Activated naive CD4-positive, alpha-beta T cell treated with anti-CD3 and anti-CD28 coated beads for 36 hours (primary cell): ENCODE results near the gene VEPH1. TPM values are rescaled to one million over a fixed set of nuclear protein-coding genes. Genes with fewer than 3 reads are reported as not detected.

Experiments
- CTCF ChIA-PET: fragments of 350-600 bp; sonication (Branson Sonifier 250); formaldehyde crosslinking; loops from one replicate; lab custom pipeline; 2021; ENCODE audit warnings: antibody characterized with exemption; lab: Charles Lee
- DNase-seq: peaks from one replicate; pipeline ENCODE4 v3.0.0-alpha.2; 2020
- H3K27ac Mint-ChIP-seq: one replicate; pipeline ENCODE4 v1.8.0; 2021; ENCODE audit warnings: mild to moderate bottlenecking, mixed read lengths
- H3K27me3 Mint-ChIP-seq: one replicate; pipeline ENCODE4 v1.8.0; 2021; ENCODE audit warnings: low read depth, mixed read lengths
- H3K36me3 Mint-ChIP-seq: one replicate; pipeline ENCODE4 v1.8.0; 2021; ENCODE audit warnings: low read depth, mixed read lengths
- H3K4me1 Mint-ChIP-seq: one replicate; pipeline ENCODE4 v1.8.0; 2021; ENCODE audit warnings: low read depth, mixed read lengths
- H3K4me3 Mint-ChIP-seq: one replicate; pipeline ENCODE4 v1.8.0; 2021; ENCODE audit warnings: mild to moderate bottlenecking, moderate library complexity, mixed read lengths
- H3K9me3 Mint-ChIP-seq: one replicate; pipeline ENCODE4 v1.8.0; 2021; ENCODE audit warnings: mixed read lengths
- intact Hi-C: fragments of 100-400 bp; cut with micrococcal nuclease; formaldehyde crosslinking; loops from one replicate; pipeline ENCODE4 v1.15.1; 2023
- total RNA-seq, 2 experiments: library from RNA; stranded (reverse); gene quantifications; one replicate each; pipeline ENCODE4 v1.2.3, GENCODE V29; 2021

Gene VEPH1
- total RNA-seq, 2 experiments from 2014 or later = not detected

GRCh38 chr3:157239082-157239704 lies 264.0 kb downstream of the VEPH1 start:
- Mint-ChIP-seq H3K27ac (no peak overlapping the region), H3K4me1 (peaks cover 2% of the 10 kb centered on the region), H3K36me3 (peaks cover 1% of the 10 kb centered on the region), H3K4me3 (no peak overlapping the region), H3K9me3 (no peaks in the 10 kb centered on the region), H3K27me3 (no peaks in the 10 kb centered on the region)
- DNase-seq = peak; percentile 88
- CTCF ChIA-PET = interaction anchor here (1.2 to 2.8 kb wide), 4 partner anchors 16 to 101 kb away, joined by 3 to 13 read pairs (median 7); no protein-coding TSS in a partner anchor
- intact Hi-C loops = loop anchor here (1.0 to 10.0 kb wide), 8 partner anchors 35 to 1088 kb away; partner anchors contain the start of genes CCNL1 and TIPARP

GRCh38 chr3:157238457-157238856 lies 264.8 kb downstream of the VEPH1 start:
- CTCF ChIA-PET = interaction anchor here (1.0 to 2.0 kb wide), 3 partner anchors 12 to 64 kb away, joined by 3 to 7 read pairs (median 4); no protein-coding TSS in a partner anchor
- Mint-ChIP-seq H3K36me3 (no peaks in the 10 kb centered on the region), H3K27me3 (no peaks in the 10 kb centered on the region), H3K4me1 (peaks cover 2% of the 10 kb centered on the region), H3K27ac (no peak overlapping the region), H3K4me3 (no peak overlapping the region), H3K9me3 (no peaks in the 10 kb centered on the region)
- intact Hi-C loops = loop anchor here (2.0 to 10.0 kb wide), 3 partner anchors 256 to 1088 kb away; partner anchors contain the start of gene TIPARP
- no peak for DNase-seq

GRCh38 chr3:157237886-157238285 lies 265.3 kb downstream of the VEPH1 start:
- CTCF ChIA-PET = interaction anchor here (0.6 to 2.0 kb wide), 8 partner anchors 9 to 174 kb away, joined by 3 to 7 read pairs (median 4); no protein-coding TSS in a partner anchor
- intact Hi-C loops = loop anchor here (2.0 to 10.0 kb wide), 3 partner anchors 257 to 1087 kb away; partner anchors contain the start of gene TIPARP
- peaks cover 2% of the 10 kb centered on the region for H3K4me1 Mint-ChIP-seq
- H3K9me3 Mint-ChIP-seq = no peaks in the 10 kb centered on the region
- DNase-seq = no peak
- no peaks in the 10 kb centered on the region for H3K36me3 Mint-ChIP-seq
- no peak overlapping the region for H3K4me3 Mint-ChIP-seq
- H3K27ac Mint-ChIP-seq = no peak overlapping the region
- H3K27me3 Mint-ChIP-seq = no peaks in the 10 kb centered on the region

DNA sequence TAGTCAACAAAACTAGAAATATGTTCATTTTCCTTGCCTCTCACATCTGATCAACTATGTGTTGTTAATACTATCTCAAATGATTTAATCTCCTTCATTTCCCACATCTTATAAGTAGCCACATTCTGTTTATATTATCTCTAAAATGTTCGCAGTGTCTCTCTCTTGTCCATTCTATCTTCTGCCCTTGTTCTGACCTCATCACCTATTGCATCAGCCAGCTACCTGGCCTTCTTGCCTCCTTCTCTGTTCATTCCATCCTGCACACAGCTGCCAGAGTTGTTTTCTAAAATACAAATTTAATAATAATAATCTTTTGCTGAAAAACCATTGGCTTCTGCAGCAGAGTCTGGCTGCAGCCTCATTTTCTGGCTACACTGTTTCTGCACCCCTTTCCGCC lies 267.9 kb downstream of the VEPH1 start:
- Mint-ChIP-seq H3K4me3 (no peak overlapping the region), H3K27me3 (no peaks in the 10 kb centered on the region), H3K27ac (no peak overlapping the region), H3K36me3 (no peaks in the 10 kb centered on the region), H3K4me1 (peaks cover 2% of the 10 kb centered on the region), H3K9me3 (no peaks in the 10 kb centered on the region)
- intact Hi-C loops = loop anchor here (5.0 to 10.0 kb wide), 2 partner anchors 260 to 563 kb away; partner anchors contain the start of gene TIPARP
- DNase-seq = no peak
- CTCF ChIA-PET = interaction anchor here (0.9 kb wide), 1 partner anchor 9 kb away, joined by 3 read pairs; no protein-coding TSS in a partner anchor

DNA sequence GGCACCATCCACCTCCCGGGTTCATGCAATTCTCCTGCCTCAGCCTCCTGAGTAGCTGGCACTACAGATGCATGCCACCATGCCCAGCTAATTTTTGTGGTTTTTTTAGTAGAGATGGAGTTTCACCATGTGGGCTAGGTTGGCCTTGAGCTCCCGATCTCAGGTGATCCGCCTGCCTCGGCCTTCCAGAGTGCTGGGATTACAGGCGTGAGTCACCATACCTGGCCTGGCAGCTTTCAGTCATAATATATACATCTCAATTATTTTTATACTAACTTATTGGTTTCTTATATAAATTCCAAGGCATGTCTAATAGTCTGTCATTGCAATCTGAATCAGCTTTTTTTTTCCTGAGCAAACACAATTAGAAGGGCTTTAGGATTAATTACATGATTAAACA lies 269.3 kb downstream of the VEPH1 start:
- Mint-ChIP-seq H3K27me3 (no peaks in the 10 kb centered on the region), H3K9me3 (no peaks in the 10 kb centered on the region), H3K36me3 (no peaks in the 10 kb centered on the region), H3K4me1 (peaks cover under 1% of the 10 kb centered on the region), H3K27ac (no peak overlapping the region), H3K4me3 (no peak overlapping the region)
- intact Hi-C loops = loop anchor here (10.0 kb wide), 1 partner anchor 261 kb away; no protein-coding TSS in a partner anchor
- no peak for DNase-seq
- CTCF ChIA-PET = interaction anchor here (0.6 to 1.7 kb wide), 5 partner anchors 12 to 588 kb away, joined by 3 to 4 read pairs (median 3); no protein-coding TSS in a partner anchor

DNA sequence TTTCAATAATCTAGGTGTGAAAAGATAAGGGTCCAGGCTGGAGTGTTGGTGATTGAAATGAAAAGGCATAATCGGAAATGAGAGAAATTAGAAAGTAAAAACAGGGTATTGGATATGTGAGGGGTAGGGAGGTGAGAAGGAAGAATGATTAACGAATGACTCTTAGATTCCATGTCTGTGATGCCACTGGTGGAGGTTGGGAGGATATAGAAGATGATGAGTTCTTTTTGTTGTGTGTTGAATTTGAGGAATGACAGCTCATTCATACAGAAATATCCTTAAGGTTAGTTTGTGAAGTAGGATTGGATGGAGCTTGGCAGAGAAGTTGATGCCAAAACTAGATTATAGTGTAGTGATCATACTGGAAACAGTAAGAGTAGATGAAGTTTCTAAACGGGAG lies 271.1 kb downstream of the VEPH1 start:
- Mint-ChIP-seq H3K27me3 (no peaks in the 10 kb centered on the region), H3K36me3 (no peaks in the 10 kb centered on the region), H3K4me1 (no peaks in the 10 kb centered on the region), H3K9me3 (no peaks in the 10 kb centered on the region), H3K4me3 (no peak overlapping the region), H3K27ac (no peak overlapping the region)
- CTCF ChIA-PET = interaction anchor here (1.7 kb wide), 1 partner anchor 14 kb away, joined by 3 read pairs; no protein-coding TSS in a partner anchor
- no peak for DNase-seq
- intact Hi-C loops = loop anchor here (10.0 kb wide), 1 partner anchor 263 kb away; no protein-coding TSS in a partner anchor

GRCh38 chr3:157231071-157231470 lies 272.1 kb downstream of the VEPH1 start:
- H3K9me3 Mint-ChIP-seq = no peaks in the 10 kb centered on the region
- H3K27me3 Mint-ChIP-seq = no peaks in the 10 kb centered on the region
- intact Hi-C loops = loop anchor here (10.0 kb wide), 1 partner anchor 264 kb away; no protein-coding TSS in a partner anchor
- CTCF ChIA-PET = no interaction called here
- no peak for DNase-seq
- no peak overlapping the region for H3K27ac Mint-ChIP-seq
- peaks cover 5% of the 10 kb centered on the region for H3K4me1 Mint-ChIP-seq
- H3K36me3 Mint-ChIP-seq = no peaks in the 10 kb centered on the region
- no peak overlapping the region for H3K4me3 Mint-ChIP-seq

DNA sequence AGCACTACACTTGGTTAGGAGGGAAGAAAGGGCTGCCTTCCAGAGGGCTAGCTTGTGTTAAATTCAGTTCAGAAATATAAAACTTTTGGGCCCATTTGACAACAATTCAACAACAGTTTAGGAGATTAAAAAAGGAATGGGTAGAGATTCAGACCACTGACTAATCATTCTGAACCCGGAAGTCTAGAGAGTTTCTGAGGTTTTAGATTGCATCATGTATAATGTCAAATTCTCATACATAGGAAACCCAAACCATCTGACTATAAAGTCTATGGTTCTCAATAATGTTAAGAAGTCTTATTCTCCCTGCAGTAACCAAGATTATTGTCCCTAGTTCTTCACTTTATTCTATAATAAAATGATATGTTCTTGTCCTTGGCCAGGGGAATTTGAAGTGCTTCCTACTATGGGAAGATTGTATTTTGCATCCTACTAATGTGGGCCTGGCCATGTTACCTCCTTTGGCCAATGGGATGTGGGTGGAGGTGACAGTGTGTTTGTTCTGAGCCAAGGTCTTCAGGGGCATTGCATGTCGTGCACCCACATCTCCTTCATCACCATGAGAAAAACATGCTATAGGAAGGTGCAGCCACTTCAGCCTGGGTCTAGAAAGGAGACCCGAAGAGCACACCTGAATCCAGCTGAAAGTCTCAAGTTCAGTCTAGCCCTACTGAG lies 276.9 kb downstream of the VEPH1 start:
- no peak overlapping the region for H3K4me3 Mint-ChIP-seq
- no peaks in the 10 kb centered on the region for H3K36me3 Mint-ChIP-seq
- no peaks in the 10 kb centered on the region for H3K27me3 Mint-ChIP-seq
- H3K27ac Mint-ChIP-seq = no peak overlapping the region
- no peak for DNase-seq
- CTCF ChIA-PET = interaction anchor here (0.8 to 1.0 kb wide), 2 partner anchors 9 to 12 kb away, joined by 3 read pairs; no protein-coding TSS in a partner anchor
- no peaks in the 10 kb centered on the region for H3K9me3 Mint-ChIP-seq
- peaks cover 7% of the 10 kb centered on the region for H3K4me1 Mint-ChIP-seq
- intact Hi-C loops = loop anchor here (1.0 kb wide), 1 partner anchor 51 kb away; no protein-coding TSS in a partner anchor

GRCh38 chr3:157225001-157225400 lies 278.2 kb downstream of the VEPH1 start:
- Mint-ChIP-seq H3K36me3 (no peaks in the 10 kb centered on the region), H3K27me3 (no peaks in the 10 kb centered on the region), H3K4me3 (no peak overlapping the region), H3K4me1 (peaks cover 7% of the 10 kb centered on the region), H3K9me3 (no peaks in the 10 kb centered on the region), H3K27ac (no peak overlapping the region)
- DNase-seq = no peak
- intact Hi-C loops = no loop called here
- CTCF ChIA-PET = interaction anchor here (0.9 kb wide), 1 partner anchor 19 kb away, joined by 6 read pairs; no protein-coding TSS in a partner anchor

- Mint-ChIP-seq H3K27ac (no peak overlapping the region), H3K27me3 (no peaks in the 10 kb centered on the region), H3K4me1 (peaks cover under 1% of the 10 kb centered on the region), H3K9me3 (no peaks in the 10 kb centered on the region), H3K4me3 (no peak overlapping the region), H3K36me3 (no peaks in the 10 kb centered on the region)
- intact Hi-C loops = no loop called here
- CTCF ChIA-PET = interaction anchor here (1.5 kb wide), 1 partner anchor 20 kb away, joined by 4 read pairs; no protein-coding TSS in a partner anchor
- DNase-seq = no peak
Observed at GRCh38 chr3:157220883-157221282, 282.3 kb downstream of the VEPH1 start.

DNA sequence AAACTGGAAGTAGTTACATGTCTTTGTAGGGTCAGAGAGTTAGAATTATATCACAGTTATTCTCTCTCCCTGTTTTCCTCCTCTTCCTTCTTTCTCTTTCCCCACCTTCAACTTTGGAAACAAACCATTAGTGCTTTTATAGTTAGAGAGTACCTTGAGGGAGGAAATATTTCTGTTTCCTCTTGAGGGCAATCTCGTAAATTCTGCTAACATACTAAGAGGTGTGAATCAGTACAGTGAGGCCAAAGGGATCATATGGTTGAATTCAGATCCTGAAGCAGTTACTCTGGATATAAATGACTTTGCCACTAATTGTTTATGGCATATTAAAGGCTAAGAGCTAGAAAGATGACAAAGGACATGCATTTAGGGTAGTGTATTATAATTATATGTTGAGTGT lies 283.0 kb downstream of the VEPH1 start:
- Mint-ChIP-seq H3K9me3 (no peaks in the 10 kb centered on the region), H3K4me3 (no peak overlapping the region), H3K27ac (no peak overlapping the region), H3K36me3 (no peaks in the 10 kb centered on the region), H3K27me3 (no peaks in the 10 kb centered on the region), H3K4me1 (no peaks in the 10 kb centered on the region)
- DNase-seq = no peak
- intact Hi-C loops = no loop called here
- CTCF ChIA-PET = interaction anchor here (1.5 kb wide), 1 partner anchor 20 kb away, joined by 4 read pairs; no protein-coding TSS in a partner anchor

DNA sequence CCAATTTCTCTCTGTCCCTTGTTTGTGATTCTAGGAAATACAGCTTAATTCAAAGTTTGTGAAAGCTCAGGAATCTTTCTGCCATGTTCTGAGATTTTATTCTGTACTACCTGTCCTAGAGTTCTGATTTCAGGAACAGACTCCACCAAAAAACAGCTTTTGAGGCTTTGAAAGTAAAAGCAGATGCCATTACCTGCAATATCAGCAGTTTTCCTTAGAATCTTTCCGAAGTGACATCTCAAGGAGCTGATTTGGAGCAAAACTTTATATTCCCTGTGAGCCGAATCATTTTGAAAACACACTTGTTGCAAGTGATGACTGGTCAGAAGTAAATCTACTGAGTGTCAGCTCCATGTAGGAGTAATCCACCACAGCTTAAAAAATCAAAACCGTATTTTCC lies 284.0 kb downstream of the VEPH1 start:
- no peak overlapping the region for H3K27ac Mint-ChIP-seq
- H3K4me1 Mint-ChIP-seq = no peaks in the 10 kb centered on the region
- H3K4me3 Mint-ChIP-seq = no peak overlapping the region
- H3K27me3 Mint-ChIP-seq = no peaks in the 10 kb centered on the region
- no peaks in the 10 kb centered on the region for H3K9me3 Mint-ChIP-seq
- H3K36me3 Mint-ChIP-seq = no peaks in the 10 kb centered on the region
- DNase-seq = no peak
- CTCF ChIA-PET = no interaction called here
- intact Hi-C loops = no loop called here
